OCI-M2 (cell line): Measurements from ENCODE around the gene SBNO1.
A peak's percentile ranks its signal among the peaks of the same experiment; 100 is the strongest.
"Not testable (repeated sequence)": the region's sequence is repeated elsewhere in the genome, so short reads cannot be mapped to it uniquely, and the experiment has no call there.

Experiments
- DNase-seq: peaks from one replicate; lab custom pipeline; 2025; ENCODE audit not compliant: unreplicated experiment; lab: John Stamatoyannopoulos, UW

Gene SBNO1

GRCh38 chr12:123388951-123389559 is 24.4 kb upstream of the SBNO1 start:
- no peak for DNase-seq

- peak; percentile 17 for DNase-seq
Observed at GRCh38 chr12:123388177-123388950, 23.7 kb upstream of the SBNO1 start.

GRCh38 chr12:123387508-123388176 is 23.0 kb upstream of the SBNO1 start:
- no peak for DNase-seq

- not testable (repeated sequence) for DNase-seq
Observed at GRCh38 chr12:123385536-123385935, 20.9 kb upstream of the SBNO1 start.

- no peak for DNase-seq
Observed at GRCh38 chr12:123384994-123385376, 20.3 kb upstream of the SBNO1 start.

- no peak for DNase-seq
Observed at GRCh38 chr12:123384318-123384993, 19.8 kb upstream of the SBNO1 start.

- DNase-seq: no peak
Observed at GRCh38 chr12:123382684-123383083, 18.0 kb upstream of the SBNO1 start.

GRCh38 chr12:123379391-123379790 is 14.7 kb upstream of the SBNO1 start:
- DNase-seq: no peak

- not testable (repeated sequence) for DNase-seq
Observed at GRCh38 chr12:123372415-123372814, 7.8 kb upstream of the SBNO1 start.

- not testable (repeated sequence) for DNase-seq
Observed at GRCh38 chr12:123371667-123372368, 7.2 kb upstream of the SBNO1 start.

GRCh38 chr12:123369229-123369628 is 4.6 kb upstream of the SBNO1 start:
- DNase-seq: no peak

- DNase-seq: not testable (repeated sequence)
Observed at GRCh38 chr12:123368431-123368830, 3.8 kb upstream of the SBNO1 start.

- DNase-seq: no peak
Observed at GRCh38 chr12:123367511-123367910, 2.9 kb upstream of the SBNO1 start.

GRCh38 chr12:123365025-123365917 is 624 bp upstream of the SBNO1 start:
- DNase-seq: peak; percentile 54

GRCh38 chr12:123363740-123364531 is 711 bp downstream of the SBNO1 start:
- DNase-seq: no peak

GRCh38 chr12:123363390-123363739 is 1.3 kb downstream of the SBNO1 start:
- DNase-seq: no peak

- no peak for DNase-seq
Observed at GRCh38 chr12:123358035-123358434, 6.6 kb downstream of the SBNO1 start.

- no peak for DNase-seq
Observed at GRCh38 chr12:123356159-123356670, 8.4 kb downstream of the SBNO1 start.

GRCh38 chr12:123354600-123354999 is 10.0 kb downstream of the SBNO1 start:
- no peak for DNase-seq
